Smooth muscle cell (in vitro differentiated cells): Measurements from ENCODE around the gene MRTFB. TPM values are rescaled to one million over a fixed set of nuclear protein-coding genes. Genes with fewer than 3 reads are reported as not detected.
A peak's percentile ranks its signal among the peaks of the same experiment; 100 is the strongest.

Experiments
- DNase-seq: peaks from one replicate; lab custom pipeline; 2025; ENCODE audit not compliant: unreplicated experiment; lab: John Stamatoyannopoulos, UW
- H2AFZ ChIP-seq: fragments of 200-600 bp; sonication (generic); 2 replicates; pipeline ENCODE4 v1.6.0; 2016; ENCODE audit warnings: antibody characterized with exemption, low read depth, mild to moderate bottlenecking
- H3F3A ChIP-seq: fragments of 200-600 bp; sonication (generic); 2 replicates; pipeline ENCODE4 v1.6.0; 2017; ENCODE audit warnings: antibody characterized with exemption, low read depth
- H3K27ac ChIP-seq: fragments of 200-600 bp; sonication (generic); 2 replicates; pipeline ENCODE4 v1.5.1; 2016; ENCODE audit warnings: low read depth, mild to moderate bottlenecking
- H3K27me3 ChIP-seq: fragments of 200-600 bp; sonication (generic); 2 replicates; pipeline ENCODE4 v1.6.1; 2016; ENCODE audit warnings: low read depth, mild to moderate bottlenecking
- H3K36me3 ChIP-seq: fragments of 200-600 bp; sonication (generic); 2 replicates; pipeline ENCODE4 v1.5.1; 2016; ENCODE audit warnings: low read depth
- H3K4me1 ChIP-seq: fragments of 200-600 bp; sonication (generic); 2 replicates; pipeline ENCODE4 v1.5.1; 2016; ENCODE audit warnings: low read depth
- H3K4me2 ChIP-seq: fragments of 200-600 bp; sonication (generic); 2 replicates; pipeline ENCODE4 v1.6.0; 2016; ENCODE audit warnings: mild to moderate bottlenecking
- H3K4me3 ChIP-seq: fragments of 200-600 bp; sonication (generic); 2 replicates; pipeline ENCODE4 v1.5.1; 2016; ENCODE audit warnings: mild to moderate bottlenecking
- H3K79me2 ChIP-seq: fragments of 200-600 bp; sonication (generic); 2 replicates; pipeline ENCODE4 v1.6.0; 2016; ENCODE audit warnings: low read depth, mild to moderate bottlenecking
- H3K9ac ChIP-seq: fragments of 200-600 bp; sonication (generic); 2 replicates; pipeline ENCODE4 v1.6.0; 2016; ENCODE audit warnings: low read depth
- H3K9me3 ChIP-seq: fragments of 200-600 bp; sonication (generic); replicated peaks from 2 replicates; pipeline ENCODE4 v1.5.1; 2016; ENCODE audit warnings: low read depth
- H4K20me1 ChIP-seq: fragments of 200-600 bp; sonication (generic); 2 replicates; pipeline ENCODE4 v1.6.0; 2016; ENCODE audit warnings: low read depth
- CTCF ChIP-seq: fragments of 200-600 bp; sonication (generic); IDR thresholded peaks from 2 replicates; pipeline ENCODE4 v1.5.1; 2017; ENCODE audit warnings: borderline replicate concordance, mild to moderate bottlenecking, antibody characterized with exemption; ENCODE audit not compliant: insufficient read depth, poor library complexity, severe bottlenecking
- WGBS: methylation state at CpG from one replicate; pipeline ENCODE4 v1.1.7; 2016; ENCODE audit warnings: low lambda C conversion rate; 5-methylcytosine and 5-hydroxymethylcytosine counted together
- polyA plus RNA-seq: library from polyadenylated mRNA; unstranded; fragments of >200 nt; fragmentation: Nextera tagmentation; extraction: Ambion mirVana; gene quantifications from 2 replicates; pipeline ENCODE4 v1.2.1, GENCODE V29; 2016
- total RNA-seq: library from RNA; depleted of rRNA; stranded (reverse); fragments of >200 nt; gene quantifications from 2 replicates; pipeline ENCODE4 v1.2.3, GENCODE V29; 2014

Gene MRTFB
- total and polyA plus RNA-seq, 2 experiments from 2014 or later: 6.8 to 22.6 TPM

- Histone ChIP-seq H3K79me2 (peaks cover 55% of the 10 kb centered on the region), H3K36me3 (no peaks in the 10 kb centered on the region), H3K9ac (peak overlapping the region; percentile 75), H3K27me3 (no peaks in the 10 kb centered on the region), H3K4me1 (peaks cover 38% of the 10 kb centered on the region), H3K4me3 (peak overlapping the region; percentile 95), H3K9me3 (no peaks in the 10 kb centered on the region), H2AFZ (peak overlapping the region; percentile 72), H3K27ac (peak overlapping the region; percentile 65), H3K4me2 (peak overlapping the region; percentile 99), H3F3A (peaks cover 4% of the 10 kb centered on the region), H4K20me1 (peaks cover 43% of the 10 kb centered on the region)
- DNase-seq: no peak
- WGBS: 2% methylated on average over 33 of the region's 86 CpGs
- no peak for TF ChIP-seq CTCF
Measured at GRCh38 chr16:14302399-14303181, 231.5 kb downstream of the MRTFB start.

GRCh38 chr16:14303182-14303618 lies 232.1 kb downstream of the MRTFB start:
- Histone ChIP-seq H3K9ac (peak overlapping the region; percentile 75), H3K9me3 (no peaks in the 10 kb centered on the region), H3K79me2 (peaks cover 61% of the 10 kb centered on the region), H3K27ac (peak overlapping the region; percentile 65), H3K36me3 (no peaks in the 10 kb centered on the region), H3K27me3 (no peaks in the 10 kb centered on the region), H3K4me3 (peak overlapping the region; percentile 95), H3K4me2 (peak overlapping the region; percentile 99), H4K20me1 (peaks cover 49% of the 10 kb centered on the region), H3K4me1 (peaks cover 38% of the 10 kb centered on the region), H3F3A (peaks cover 4% of the 10 kb centered on the region), H2AFZ (peak overlapping the region; percentile 72)
- no peak for TF ChIP-seq CTCF
- under 1% methylated on average over 14 of the region's 14 CpGs for WGBS
- DNase-seq: no peak

GRCh38 chr16:14303639-14304394 lies 232.7 kb downstream of the MRTFB start:
- 5% methylated on average over 27 of the region's 31 CpGs for WGBS
- DNase-seq: no peak
- H3K27ac ChIP-seq: peak overlapping the region; percentile 65
- H2AFZ ChIP-seq: peak overlapping the region; percentile 72
- peaks cover 38% of the 10 kb centered on the region for H3K4me1 ChIP-seq
- H3F3A ChIP-seq: peaks cover 4% of the 10 kb centered on the region
- H3K36me3 ChIP-seq: no peaks in the 10 kb centered on the region
- H3K9ac ChIP-seq: peak overlapping the region; percentile 75
- TF ChIP-seq CTCF: no peak
- no peaks in the 10 kb centered on the region for H3K27me3 ChIP-seq
- peaks cover 55% of the 10 kb centered on the region for H4K20me1 ChIP-seq
- peaks cover 67% of the 10 kb centered on the region for H3K79me2 ChIP-seq
- peak overlapping the region; percentile 99 for H3K4me2 ChIP-seq
- no peaks in the 10 kb centered on the region for H3K9me3 ChIP-seq
- peak overlapping the region; percentile 95 for H3K4me3 ChIP-seq
